ENCODE results near the gene SETD6. TPM values are rescaled to one million over a fixed set of nuclear protein-coding genes. Genes with fewer than 3 reads are reported as not detected.

Gene SETD6
- total RNA-seq, 1 experiment from 2014 or later = 42.8 TPM

DNA sequence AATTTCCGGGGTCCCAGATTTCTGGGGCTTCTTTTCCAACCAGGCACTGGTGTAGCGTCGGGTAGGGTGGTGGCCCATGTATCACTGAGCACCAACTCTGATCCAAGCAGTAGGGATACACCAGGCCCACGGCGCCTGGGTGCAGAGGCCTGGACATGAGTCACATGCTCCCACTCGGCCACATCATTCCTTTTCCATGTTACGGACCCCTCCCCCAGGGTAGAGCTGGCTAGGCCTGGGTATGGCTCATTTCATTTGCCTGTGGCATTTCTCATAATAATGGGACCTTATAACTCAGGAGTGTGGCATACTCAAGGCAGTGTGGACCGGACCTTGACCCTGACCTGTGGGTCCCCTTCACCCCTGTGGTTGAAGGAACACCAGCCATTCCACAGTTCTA, 33.4 kb upstream of the SETD6 start:
- intact Hi-C loops (cut with micrococcal nuclease; ENCODE audit: unreplicated experiment) = no loop called here
- no peaks in the 10 kb centered on the region for H3K36me3 Mint-ChIP-seq (ENCODE audit: insufficient read depth, unreplicated experiment)
- CTCF ChIA-PET = no interaction called here
- H3K27ac Mint-ChIP-seq (ENCODE audit: unreplicated experiment) = no peak overlapping the region
- DNase-seq = no peak
- no TSS peak for BruUV-seq (replicated peaks)
- no peak overlapping the region for H3K4me3 Mint-ChIP-seq (ENCODE audit: low read depth, unreplicated experiment)
- TF ChIP-seq CTCF (IDR thresholded peaks at IDR 0.05; ENCODE audit: unreplicated experiment) = no peak
- no peaks in the 10 kb centered on the region for H3K9me3 Mint-ChIP-seq (ENCODE audit: low read depth, unreplicated experiment)
- H3K4me1 Mint-ChIP-seq (ENCODE audit: low read depth, unreplicated experiment) = no peaks in the 10 kb centered on the region
- H3K27me3 Mint-ChIP-seq (ENCODE audit: unreplicated experiment) = peaks cover 63% of the 10 kb centered on the region

GRCh38 chr16:58485184-58485887, 30.0 kb upstream of the SETD6 start:
- Mint-ChIP-seq H3K36me3 (ENCODE audit: insufficient read depth, unreplicated experiment) (no peaks in the 10 kb centered on the region), H3K27ac (ENCODE audit: unreplicated experiment) (no peak overlapping the region), H3K4me3 (ENCODE audit: low read depth, unreplicated experiment) (no peak overlapping the region), H3K9me3 (ENCODE audit: low read depth, unreplicated experiment) (no peaks in the 10 kb centered on the region), H3K27me3 (ENCODE audit: unreplicated experiment) (peaks cover 66% of the 10 kb centered on the region), H3K4me1 (ENCODE audit: low read depth, unreplicated experiment) (no peaks in the 10 kb centered on the region)
- TF ChIP-seq CTCF (IDR thresholded peaks at IDR 0.05; ENCODE audit: unreplicated experiment) = no peak
- DNase-seq = no peak
- intact Hi-C loops (cut with micrococcal nuclease; ENCODE audit: unreplicated experiment) = no loop called here
- CTCF ChIA-PET = interaction anchor here (1.1 to 1.3 kb wide), 2 partner anchors 11 to 148 kb away, joined by 3 to 5 read pairs; no protein-coding TSS in a partner anchor
- BruUV-seq (replicated peaks) = no TSS peak

DNA sequence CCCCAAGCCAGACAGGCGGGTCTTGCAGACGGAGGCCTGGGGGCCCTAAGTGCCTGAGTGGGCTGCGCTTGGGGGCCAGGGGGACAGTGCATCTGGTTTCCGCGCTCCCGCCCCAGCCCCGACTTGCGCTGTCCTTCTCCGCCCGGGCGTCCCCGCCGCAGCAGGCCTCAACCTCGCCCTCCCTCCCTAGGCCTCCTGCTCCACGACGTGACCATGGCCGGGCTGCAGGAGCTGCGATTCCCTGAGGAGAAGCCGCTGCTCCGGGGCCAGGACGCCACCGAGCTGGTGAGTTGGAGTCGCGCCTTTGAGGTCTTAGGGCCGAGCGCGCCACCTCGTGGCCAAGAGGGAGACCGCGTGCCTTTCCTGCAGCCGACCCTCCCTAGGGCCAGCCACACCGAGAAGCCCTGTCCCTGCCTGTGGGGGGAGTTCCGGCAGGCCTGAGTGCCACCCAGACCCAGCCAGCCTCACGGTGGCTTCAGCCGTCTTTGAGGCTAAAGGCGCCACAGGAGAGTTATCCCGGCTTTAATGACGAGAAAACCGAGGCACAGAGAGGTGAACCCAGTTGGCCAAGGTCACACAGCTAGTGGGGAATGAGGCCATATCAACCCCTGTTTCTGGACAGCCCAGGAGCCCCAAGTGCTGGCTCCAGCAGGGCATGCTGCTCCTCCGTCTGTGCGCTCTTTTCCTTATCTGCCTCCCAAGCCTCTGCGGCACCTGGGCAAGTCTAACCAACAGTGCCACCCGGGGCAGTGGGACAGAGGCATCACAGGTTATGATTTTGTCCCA, 27.6 kb upstream of the SETD6 start:
- TF ChIP-seq CTCF (IDR thresholded peaks at IDR 0.05; ENCODE audit: unreplicated experiment) = peak; percentile 86

DNA sequence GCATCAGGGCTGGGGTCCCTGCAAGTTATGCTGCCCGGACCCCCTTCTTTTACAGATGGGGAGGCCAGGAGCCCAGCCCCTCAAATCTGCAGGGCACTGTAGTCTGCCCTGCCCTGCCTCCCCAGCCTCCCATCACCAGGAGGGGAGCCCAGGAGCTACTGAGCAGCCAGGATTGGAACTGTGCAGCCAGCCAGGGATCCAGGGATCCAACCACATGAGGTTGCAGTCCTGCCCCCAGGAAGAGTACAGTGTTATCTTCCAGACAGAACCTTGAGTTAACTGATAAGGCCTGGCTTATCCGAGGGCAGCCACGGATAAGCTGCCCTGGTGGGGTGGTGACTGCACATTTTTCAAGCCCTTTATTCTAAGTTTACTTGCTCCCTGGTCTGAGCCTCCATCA, 26.8 kb upstream of the SETD6 start:
- Mint-ChIP-seq H3K9me3 (ENCODE audit: low read depth, unreplicated experiment) (no peaks in the 10 kb centered on the region), H3K27me3 (ENCODE audit: unreplicated experiment) (peaks cover 57% of the 10 kb centered on the region), H3K4me1 (ENCODE audit: low read depth, unreplicated experiment) (no peaks in the 10 kb centered on the region), H3K36me3 (ENCODE audit: insufficient read depth, unreplicated experiment) (peaks cover 6% of the 10 kb centered on the region), H3K4me3 (ENCODE audit: low read depth, unreplicated experiment) (no peak overlapping the region), H3K27ac (ENCODE audit: unreplicated experiment) (no peak overlapping the region)
- BruUV-seq (replicated peaks) = no TSS peak
- intact Hi-C loops (cut with micrococcal nuclease; ENCODE audit: unreplicated experiment) = no loop called here
- CTCF ChIA-PET = interaction anchor here (1.2 to 2.3 kb wide), 4 partner anchors 139 to 188 kb away, joined by 3 to 56 read pairs (median 5); no protein-coding TSS in a partner anchor
- DNase-seq = no peak
- TF ChIP-seq CTCF (IDR thresholded peaks at IDR 0.05; ENCODE audit: unreplicated experiment) = no peak

More for the DNA sequence above, 27.6 kb upstream of the SETD6 start:
- Mint-ChIP-seq H3K27me3 (ENCODE audit: unreplicated experiment) (peaks cover 57% of the 10 kb centered on the region), H3K9me3 (ENCODE audit: low read depth, unreplicated experiment) (no peaks in the 10 kb centered on the region), H3K27ac (ENCODE audit: unreplicated experiment) (no peak overlapping the region), H3K36me3 (ENCODE audit: insufficient read depth, unreplicated experiment) (peaks cover 3% of the 10 kb centered on the region), H3K4me3 (ENCODE audit: low read depth, unreplicated experiment) (no peak overlapping the region), H3K4me1 (ENCODE audit: low read depth, unreplicated experiment) (no peaks in the 10 kb centered on the region)
- DNase-seq = peak; percentile 90
- CTCF ChIA-PET = interaction anchor here (0.6 to 2.3 kb wide), 12 partner anchors 12 to 358 kb away, joined by 3 to 56 read pairs (median 3); partner anchors contain the start of genes CFAP20, GINS3 and NDRG4
- BruUV-seq (replicated peaks) = no TSS peak
- intact Hi-C loops (cut with micrococcal nuclease; ENCODE audit: unreplicated experiment) = loop anchor here (1.0 kb wide), 1 partner anchor 151 kb away; no protein-coding TSS in a partner anchor
